Fibroblast of pulmonary artery (primary cell): ENCODE data around the gene PPP1R14D.
A peak's percentile ranks its signal among the peaks of the same experiment; 100 is the strongest.

Experiments
- DNase-seq: peaks from one replicate; pipeline ENCODE4 v3.0.0-alpha.2; 2010; ENCODE audit warnings: low read depth
- H3K4me3 ChIP-seq: replicated peaks from 2 replicates; pipeline ENCODE4 v1.5.1; 2011; ENCODE audit warnings: low read depth, mild to moderate bottlenecking, control low read depth, low read length, moderate library complexity
- CTCF ChIP-seq: IDR thresholded peaks from 2 replicates; pipeline ENCODE4 v1.5.1; 2011; ENCODE audit warnings: mild to moderate bottlenecking, control low read depth, low read length, inconsistent platforms; ENCODE audit errors: missing control alignments

The PPP1R14D gene

GRCh38 chr15:40793216-40793989 lies 35.1 kb downstream of the PPP1R14D start:
- peak; percentile 97 for DNase-seq
- no peak for TF ChIP-seq CTCF
- peak overlapping the region; percentile 1 for H3K4me3 ChIP-seq

DNA sequence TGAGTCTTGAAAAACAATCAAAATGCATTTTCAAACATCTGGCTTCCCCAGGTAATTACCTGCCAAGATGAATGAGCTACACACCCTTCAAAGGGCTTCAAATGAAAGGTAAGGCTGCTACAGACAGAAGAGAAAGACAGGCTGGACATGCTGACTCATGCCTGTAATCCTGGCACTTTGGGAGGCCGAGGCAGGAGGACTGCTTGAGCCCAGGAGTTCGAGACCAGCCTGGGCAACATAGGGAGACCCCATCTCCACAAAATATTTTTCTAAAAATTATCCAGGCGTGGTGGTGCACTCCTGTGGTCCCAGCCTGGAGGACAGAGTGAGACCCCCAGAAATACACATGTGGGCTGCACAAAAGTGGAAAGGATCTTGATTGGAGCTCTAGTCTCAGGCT lies 36.1 kb downstream of the PPP1R14D start:
- no peak overlapping the region for H3K4me3 ChIP-seq

DNA sequence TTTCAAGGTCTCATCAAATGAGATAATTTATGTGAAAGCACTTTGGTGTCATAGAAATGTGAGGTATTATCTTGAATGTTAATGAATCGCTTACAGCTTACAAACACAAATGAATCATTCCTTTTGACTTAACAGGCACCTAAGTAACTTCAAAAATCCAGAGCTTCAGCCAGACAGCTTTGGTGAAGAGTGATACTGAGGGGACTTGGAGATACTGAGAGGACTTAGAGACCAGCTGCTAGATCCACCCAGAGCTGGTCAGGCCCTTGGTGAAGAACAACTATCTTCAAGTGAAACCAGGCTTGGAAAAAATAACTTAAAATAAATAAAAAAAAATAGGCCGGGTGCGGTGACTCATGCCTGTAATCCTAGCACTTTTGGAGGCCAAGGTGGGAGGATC lies 37.8 kb downstream of the PPP1R14D start:
- DNase-seq = peak; percentile 24
- TF ChIP-seq CTCF = no peak

More for the DNA sequence above, 36.1 kb downstream of the PPP1R14D start:
- no peak for TF ChIP-seq CTCF
- no peak for DNase-seq

DNA sequence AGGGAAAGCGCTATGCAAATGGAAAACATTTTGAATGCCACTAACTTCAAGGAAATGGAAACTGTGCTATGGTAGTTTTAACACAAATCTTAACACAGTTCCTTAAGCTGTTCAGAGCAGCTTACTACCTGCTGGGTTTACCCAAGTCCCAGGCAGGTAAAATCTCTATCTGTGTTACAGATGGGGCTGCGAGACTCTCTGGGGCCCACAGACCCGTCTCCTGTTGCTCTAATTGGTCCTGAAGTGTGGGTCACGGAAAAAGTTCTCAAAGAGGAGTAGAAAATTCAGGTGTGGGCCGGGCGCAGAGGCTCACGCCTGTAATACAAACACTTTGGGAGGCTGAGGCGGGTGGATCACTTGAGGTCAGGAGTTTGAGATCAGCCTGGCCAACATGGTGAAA lies 38.5 kb downstream of the PPP1R14D start:
- no peak for TF ChIP-seq CTCF
- H3K4me3 ChIP-seq = no peak overlapping the region
- DNase-seq = no peak

More for the DNA sequence above, 37.8 kb downstream of the PPP1R14D start:
- H3K4me3 ChIP-seq = no peak overlapping the region

DNA sequence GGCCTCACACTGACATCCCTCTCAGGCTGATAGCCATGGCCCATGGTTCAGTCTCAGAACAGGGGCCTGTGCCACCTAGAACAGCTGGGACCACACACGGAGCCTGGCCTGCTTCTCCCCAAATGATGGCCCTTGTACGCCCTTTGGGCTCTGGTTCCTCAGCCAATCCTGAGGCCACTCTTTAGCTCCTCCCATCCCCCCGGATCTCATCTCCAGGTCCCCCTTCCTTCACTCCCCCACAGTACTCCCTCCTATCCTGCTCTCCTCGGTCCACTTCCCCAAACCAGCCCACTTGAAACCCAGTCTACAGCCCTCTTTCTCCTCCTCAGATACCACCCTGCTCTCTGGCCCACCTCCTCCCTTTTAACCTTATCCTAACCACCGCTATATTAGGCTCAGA lies 39.4 kb downstream of the PPP1R14D start:
- TF ChIP-seq CTCF = no peak
- H3K4me3 ChIP-seq = no peak overlapping the region
- DNase-seq = no peak

- no peak overlapping the region for H3K4me3 ChIP-seq
- no peak for DNase-seq
- no peak for TF ChIP-seq CTCF
Measured at GRCh38 chr15:40787991-40788390, 40.5 kb downstream of the PPP1R14D start.

DNA sequence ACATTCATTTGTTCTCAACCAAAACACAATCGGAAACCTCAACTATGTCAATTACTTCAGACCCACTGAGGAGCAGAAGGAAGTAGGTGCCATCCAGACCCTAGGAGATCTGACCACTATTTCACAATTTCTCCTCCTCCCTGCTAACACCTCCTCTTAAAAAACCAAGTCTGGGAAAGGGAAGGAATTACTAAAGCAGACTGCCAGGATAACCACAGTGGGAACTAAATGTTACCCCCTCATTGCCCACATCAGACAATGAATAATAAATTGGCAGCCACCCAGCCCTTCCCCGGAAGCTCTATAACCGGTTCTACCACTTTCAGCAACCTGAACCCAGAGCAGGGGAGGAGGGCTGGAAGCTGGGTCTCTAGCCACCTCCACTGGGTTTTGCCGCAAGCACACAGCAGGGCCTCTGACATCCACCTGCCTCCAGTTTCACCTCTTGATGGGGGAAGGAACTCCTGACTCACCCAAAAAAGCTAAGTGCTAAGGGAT lies 41.1 kb downstream of the PPP1R14D start:
- H3K4me3 ChIP-seq = no peak overlapping the region
- no peak for TF ChIP-seq CTCF
- peak; percentile 78 for DNase-seq
